DND-41 (cell line): ENCODE data around the gene MGAT2.

Source experiments
- EZH2 ChIP-seq: IDR thresholded peaks from 3 replicates; pipeline ENCODE4 v1.6.1; 2012; ENCODE audit warnings: borderline replicate concordance, low read depth, mild to moderate bottlenecking, moderate library complexity, low read length, inconsistent platforms; ENCODE audit not compliant: severe bottlenecking
- TF ChIP-seq, protein P1 (sequence below): IDR thresholded peaks from 2 replicates; pipeline ENCODE4 v1.5.1; 2012; ENCODE audit warnings: borderline replicate concordance, low read length, moderate library complexity, mild to moderate bottlenecking; ENCODE audit not compliant: poor library complexity, severe bottlenecking; ENCODE audit errors: extremely low read depth

DNA sequence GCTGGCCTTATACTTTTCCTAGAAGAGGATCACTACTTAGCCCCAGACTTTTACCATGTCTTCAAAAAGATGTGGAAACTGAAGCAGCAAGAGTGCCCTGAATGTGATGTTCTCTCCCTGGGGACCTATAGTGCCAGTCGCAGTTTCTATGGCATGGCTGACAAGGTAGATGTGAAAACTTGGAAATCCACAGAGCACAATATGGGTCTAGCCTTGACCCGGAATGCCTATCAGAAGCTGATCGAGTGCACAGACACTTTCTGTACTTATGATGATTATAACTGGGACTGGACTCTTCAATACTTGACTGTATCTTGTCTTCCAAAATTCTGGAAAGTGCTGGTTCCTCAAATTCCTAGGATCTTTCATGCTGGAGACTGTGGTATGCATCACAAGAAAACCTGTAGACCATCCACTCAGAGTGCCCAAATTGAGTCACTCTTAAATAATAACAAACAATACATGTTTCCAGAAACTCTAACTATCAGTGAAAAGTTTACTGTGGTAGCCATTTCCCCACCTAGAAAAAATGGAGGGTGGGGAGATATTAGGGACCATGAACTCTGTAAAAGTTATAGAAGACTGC, 1.5 kb downstream of the MGAT2 start:
- TF ChIP-seq, protein P1, sequence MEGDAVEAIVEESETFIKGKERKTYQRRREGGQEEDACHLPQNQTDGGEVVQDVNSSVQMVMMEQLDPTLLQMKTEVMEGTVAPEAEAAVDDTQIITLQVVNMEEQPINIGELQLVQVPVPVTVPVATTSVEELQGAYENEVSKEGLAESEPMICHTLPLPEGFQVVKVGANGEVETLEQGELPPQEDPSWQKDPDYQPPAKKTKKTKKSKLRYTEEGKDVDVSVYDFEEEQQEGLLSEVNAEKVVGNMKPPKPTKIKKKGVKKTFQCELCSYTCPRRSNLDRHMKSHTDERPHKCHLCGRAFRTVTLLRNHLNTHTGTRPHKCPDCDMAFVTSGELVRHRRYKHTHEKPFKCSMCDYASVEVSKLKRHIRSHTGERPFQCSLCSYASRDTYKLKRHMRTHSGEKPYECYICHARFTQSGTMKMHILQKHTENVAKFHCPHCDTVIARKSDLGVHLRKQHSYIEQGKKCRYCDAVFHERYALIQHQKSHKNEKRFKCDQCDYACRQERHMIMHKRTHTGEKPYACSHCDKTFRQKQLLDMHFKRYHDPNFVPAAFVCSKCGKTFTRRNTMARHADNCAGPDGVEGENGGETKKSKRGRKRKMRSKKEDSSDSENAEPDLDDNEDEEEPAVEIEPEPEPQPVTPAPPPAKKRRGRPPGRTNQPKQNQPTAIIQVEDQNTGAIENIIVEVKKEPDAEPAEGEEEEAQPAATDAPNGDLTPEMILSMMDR: no peak
- no peak for TF ChIP-seq EZH2
